Heart left ventricle (tissue), 16 donors: ENCODE measurements around the gene ALG6. TPM values are rescaled to one million over a fixed set of nuclear protein-coding genes. Genes with fewer than 3 reads are reported as not detected.

Experiments
- ATAC-seq, 4 donors: fragments of 200-7000 bp; cut with Tn5 transposase; one replicate each; pipeline ENCODE4 v1.9.1; 2020 to 2022; ENCODE audit warnings: moderate library complexity in 4 of 4, mild to moderate bottlenecking in 3 of 4, moderate number of reproducible peaks in 1 of 4
- DNase-seq, 5 donors: peaks; one replicate each; pipeline ENCODE4 v3.0.0-alpha.2; 2020
- H3K27ac ChIP-seq, 12 donors: fragments of 200-600 bp; sonication (generic) in 4 of 12; one replicate each; pipeline versions ENCODE4 v1.5.0 to v1.8.0; 2016 to 2022; ENCODE audit warnings: mild to moderate bottlenecking in 2 of 12
- H3K27me3 ChIP-seq, 9 donors: fragments of 200-600 bp; sonication (generic) in 2 of 9; one replicate each; pipeline versions ENCODE4 v1.5.1 to v1.8.0; 2016 to 2022; ENCODE audit warnings: mild to moderate bottlenecking in 3 of 9
- H3K36me3 ChIP-seq, 9 donors: fragments of 200-600 bp; sonication (generic) in 2 of 9; one replicate each; pipeline versions ENCODE4 v1.5.0 to v1.8.0; 2018 to 2022; ENCODE audit warnings: mild to moderate bottlenecking in 2 of 9
- H3K4me1 ChIP-seq, 12 donors: fragments of 200-600 bp; sonication (generic) in 4 of 12; one replicate each; pipeline versions ENCODE4 v1.5.0 to v1.8.0; 2016 to 2022; ENCODE audit warnings: mild to moderate bottlenecking in 3 of 12
- H3K4me3 ChIP-seq, 12 donors: fragments of 200-600 bp; sonication (generic) in 4 of 12; one replicate each; pipeline versions ENCODE4 v1.5.0 to v1.8.0; 2017 to 2022; ENCODE audit warnings: mild to moderate bottlenecking in 9 of 12, moderate library complexity in 4 of 12
- H3K9me3 ChIP-seq, 12 donors: fragments of 200-600 bp; sonication (generic) in 4 of 12; one replicate each; pipeline versions ENCODE4 v1.5.0 to v1.8.0; 2016 to 2022; ENCODE audit warnings: mild to moderate bottlenecking in 1 of 12
- CTCF ChIP-seq, 12 donors: fragments of 200-600 bp; sonication (generic) in 4 of 12; IDR thresholded peaks; one replicate each; pipeline versions ENCODE4 v1.5.0 to v1.8.0; 2018 to 2022; ENCODE audit warnings: antibody characterized with exemption in 12 of 12, mild to moderate bottlenecking in 5 of 12
- POLR2A ChIP-seq, 2 donors: fragments of 450-650 bp; IDR thresholded peaks; one replicate each; pipeline ENCODE4 v1.6.1; 2017; ENCODE audit warnings: antibody characterized with exemption in 2 of 2, mild to moderate bottlenecking in 2 of 2, moderate library complexity in 2 of 2
- WGBS, 4 donors: extraction: QIAGEN DNeasy Blood & Tissue Kit in 2 of 4; methylation state at CpG; one replicate each; pipeline versions ENCODE4 v1.1.5 to v1.1.7; 2013 to 2018; 5-methylcytosine and 5-hydroxymethylcytosine counted together
- intact Hi-C, 10 donors: fragments of 100-400 bp; cut with DNase I; formaldehyde crosslinking; loops; one replicate each; pipeline versions ENCODE4 v1.11.1 to v1.14.2; 2022
- polyA plus RNA-seq, 2 donors: library from polyadenylated mRNA; stranded (reverse); fragments of 200-250 nt; gene quantifications; one replicate each; pipeline ENCODE4 v1.2.3, GENCODE V29; 2013
- total RNA-seq, 9 donors: library from RNA; depleted of rRNA in 2 of 9; stranded (reverse); fragments of >200 nt in 2 of 9; fragmentation: NEBNext Ultra II Directional in 3 of 9; extraction: Animal tissue kit (Norgen Biotek cat#: 25700) in 3 of 9; gene quantifications; one replicate each; pipeline versions ENCODE4 v1.1.0 to v1.2.4, GENCODE V29; 2016 to 2023
- donor health status: ischemic (EF 13 %, LVEDD 7.1; RV severe dilation, severe dysfunction).
- donor health status: healthy with polysubstance abuse.
- donor health status: DM: no; HTN: yes; CAD: no.
- donor health status: DM: no; HTN: no; CAD: no.
- donor health status: ischemic (EF 25% LVEDD 6.9; RV normal size, moderate dysfunction).
- donor health status: ischemic (EF 25% LVEDD 5.7; RV mildly dilated, moderate dysfunction).
- donor health status: healthy.
- donor health status: DM: yes; HTN: yes; CAD: no.
- donor health status: ischemic (EF 35%, LVEDD 5.7; RV mildly dilated, moderate dysfunction).
- donor health status: nonischemic (EF 11% LVEDD 7.7; RV severe dilation, severe dysfunction).
- donor health status: DM: yes; HTN: yes; CAD: no.
- donor health status: PGD.
- donor health status: ischemic (EF 29% LVEDD 5.4; RV normal size, mild dysfunction).
- donor health status: nonischemic (EF 23%, LVEDD 6.1; RV moderate dilation, normal function).

Gene ALG6
- total and polyA plus RNA-seq, 11 donors: 3.0 to 7.6 (median 4.3) TPM

- Histone ChIP-seq H3K27me3 (peaks cover 71 to 100% (median 97%) of the 10 kb centered on the region in 9 donors), H3K36me3 (no peaks in the 10 kb centered on the region), H3K27ac (no peak overlapping the region), H3K4me3 (no peak overlapping the region), H3K4me1 (peaks cover 0 to 36% (median 5%) of the 10 kb centered on the region in 12 donors), H3K9me3 (no peaks in the 10 kb centered on the region)
- no peak for TF ChIP-seq POLR2A (IDR thresholded peaks at IDR 0.05)
- peak; percentile 42 to 70 (median 56) for TF ChIP-seq CTCF (IDR thresholded peaks at IDR 0.05)
- ATAC-seq (peak in 3 of 4 donors; percentile 52 to 60 (median 58)), DNase-seq (peak in 3 of 5 donors; percentile 36 to 75 (median 47))
- intact Hi-C loops: loop anchor here in 1 of 10 donors (5.0 kb wide), 1 partner anchor 115 kb away; no protein-coding TSS in a partner anchor
- 6 to 8% (median 7%) methylated on average over 22 to 25 of the region's 25 CpGs for WGBS, 4 donors
Measured at GRCh38 chr1:63327417-63328054, 39.9 kb upstream of the ALG6 start.

- TF ChIP-seq POLR2A (IDR thresholded peaks at IDR 0.05): no peak
- TF ChIP-seq CTCF (IDR thresholded peaks at IDR 0.05): no peak
- WGBS, 4 donors: 44 to 60% (median 52%) methylated on average over 8 of the region's 8 CpGs
- Histone ChIP-seq H3K27me3 (peaks cover 65 to 100% (median 97%) of the 10 kb centered on the region in 9 donors), H3K36me3 (no peaks in the 10 kb centered on the region), H3K9me3 (no peaks in the 10 kb centered on the region), H3K4me3 (no peak overlapping the region), H3K27ac (no peak overlapping the region), H3K4me1 (peaks cover 0 to 30% (median 1%) of the 10 kb centered on the region in 12 donors)
- intact Hi-C loops: loop anchor here in 1 of 10 donors (5.0 kb wide), 1 partner anchor 114 kb away; no protein-coding TSS in a partner anchor
- ATAC-seq: no peak
- DNase-seq: no peak
Measured at GRCh38 chr1:63328122-63328521, 39.3 kb upstream of the ALG6 start.

- intact Hi-C loops: loop anchor here in 1 of 10 donors (5.0 kb wide), 1 partner anchor 114 kb away; no protein-coding TSS in a partner anchor
- TF ChIP-seq CTCF (IDR thresholded peaks at IDR 0.05): no peak
- TF ChIP-seq POLR2A (IDR thresholded peaks at IDR 0.05): no peak
- no peaks in the 10 kb centered on the region for H3K9me3 ChIP-seq
- DNase-seq (no peak), ATAC-seq (no peak)
- H3K4me1 ChIP-seq: peaks cover 0 to 24% (median 0%) of the 10 kb centered on the region in 12 donors
- peaks cover 58 to 100% (median 97%) of the 10 kb centered on the region in 9 donors for H3K27me3 ChIP-seq
- H3K4me3 ChIP-seq: no peak overlapping the region
- no peak overlapping the region for H3K27ac ChIP-seq
- H3K36me3 ChIP-seq: no peaks in the 10 kb centered on the region
- WGBS, 4 donors: 68 to 79% (median 74%) methylated on average over 9 of the region's 9 CpGs
Measured at GRCh38 chr1:63328781-63329180, 38.6 kb upstream of the ALG6 start.

- TF ChIP-seq POLR2A (IDR thresholded peaks at IDR 0.05): no peak
- TF ChIP-seq CTCF (IDR thresholded peaks at IDR 0.05): no peak
- Histone ChIP-seq H3K27me3 (peaks cover 48 to 100% (median 95%) of the 10 kb centered on the region in 9 donors), H3K36me3 (no peaks in the 10 kb centered on the region), H3K9me3 (no peaks in the 10 kb centered on the region), H3K4me1 (peaks cover 0 to 16% (median 0%) of the 10 kb centered on the region in 12 donors), H3K27ac (peak overlapping the region in 1 of 12 donors; percentile 22), H3K4me3 (peak overlapping the region in 1 of 12 donors; percentile 12)
- intact Hi-C loops: loop anchor here in 1 of 10 donors (5.0 kb wide), 1 partner anchor 113 kb away; no protein-coding TSS in a partner anchor
- peak in 1 of 5 donors; percentile 57 for DNase-seq
- ATAC-seq: no peak
- WGBS, 4 donors: 3% methylated on average over 40 to 50 of the region's 50 CpGs
Measured at GRCh38 chr1:63329621-63330330, 37.7 kb upstream of the ALG6 start.
